A549 (cell line): ENCODE results near the gene EMX1. TPM values are rescaled to one million over a fixed set of nuclear protein-coding genes. Genes with fewer than 3 reads are reported as not detected.

Source experiments
- ATAC-seq, 2 experiments: fragments of 200-7000 bp in 1 of 2; fragments of >200 bp in 1 of 2; cut with Nextera tagmentation in 1 of 2; cut with Tn5 transposase in 1 of 2; 3 replicates each; pipeline versions ENCODE4 v1.8.0 to v1.9.1; 2018 to 2020; ENCODE audit warnings: mild to moderate bottlenecking in 1 of 2, moderate library complexity in 1 of 2
- CTCF ChIA-PET: fragments of 300-600 bp; sonication (Branson Sonifier 250); formaldehyde crosslinking; extraction: SDS; loops from one replicate; lab custom pipeline; 2021; ENCODE audit warnings: antibody characterized with exemption, inconsistent platforms; lab: Yijun Ruan, JAX
- POLR2A ChIA-PET: fragments of 350-600 bp; formaldehyde crosslinking; extraction: SDS; loops from one replicate; lab custom pipeline; 2021; ENCODE audit warnings: antibody characterized with exemption, inconsistent platforms; lab: Yijun Ruan, JAX
- DNase-seq, 2 experiments: peaks; one replicate each; pipeline versions ENCODE4 v3.0.0 to v3.0.0-alpha.2; 2011 to 2016; ENCODE audit warnings: low read depth in 1 of 2, low spot score in 1 of 2
- FAIRE-seq: peaks from 2 replicates; lab custom pipeline; 2011; peaks lifted over from hg19 to GRCh38; lab: Jason Lieb, UNC
- H3K27ac ChIP-seq, 2 experiments: fragments of >200 bp; sonication (Bioruptor Twin); formaldehyde crosslinking; 3 replicates each; pipeline ENCODE4 v1.5.1; 2016 to 2017
- H3K4me1 ChIP-seq: fragments of >200 bp; sonication (Bioruptor Twin); formaldehyde crosslinking; 3 replicates; pipeline ENCODE4 v1.6.1; 2016
- H3K4me2 ChIP-seq: fragments of >200 bp; sonication (Bioruptor Twin); formaldehyde crosslinking; 3 replicates; pipeline ENCODE4 v1.6.1; 2016
- H3K4me3 ChIP-seq: fragments of >200 bp; sonication (Bioruptor Twin); formaldehyde crosslinking; 3 replicates; pipeline ENCODE4 v1.5.1; 2016
- H3K9me3 ChIP-seq: fragments of >200 bp; sonication (Bioruptor Twin); formaldehyde crosslinking; 3 replicates; pipeline ENCODE4 v1.6.1; 2016
- CEBPB ChIP-seq, 2 experiments: fragments of >200 bp in 1 of 2; sonication (Bioruptor Twin) in 1 of 2; formaldehyde crosslinking in 1 of 2; IDR thresholded peaks; 2 replicates each; pipeline ENCODE4 v1.6.1; 2012 to 2016
- CHD4 ChIP-seq: fragments of 200-600 bp; sonication (generic); IDR thresholded peaks from 2 replicates; pipeline ENCODE4 v1.6.1; 2016; ENCODE audit warnings: antibody characterized with exemption, mild to moderate bottlenecking, borderline replicate concordance
- EHMT2 ChIP-seq: fragments of 200-600 bp; sonication (generic); IDR thresholded peaks from 2 replicates; pipeline ENCODE4 v1.6.1; 2016; ENCODE audit warnings: antibody characterized with exemption, low read depth, mild to moderate bottlenecking, moderate library complexity
- EP300 ChIP-seq, 2 experiments: fragments of >200 bp; sonication (Bioruptor Twin); formaldehyde crosslinking; IDR thresholded peaks; 2 replicates in 1 of 2; 3 replicates in 1 of 2; pipeline ENCODE4 v1.6.1; 2016 to 2017
- FOSB ChIP-seq: fragments of 250-450 bp; sonication (Bioruptor Pico); IDR thresholded peaks from 2 replicates; pipeline ENCODE4 v1.5.0; 2020; ENCODE audit warnings: mild to moderate bottlenecking, moderate library complexity
- FOSL2 ChIP-seq, 2 experiments: fragments of 450-650 bp in 1 of 2; fragments of >200 bp in 1 of 2; sonication (Bioruptor Twin) in 1 of 2; formaldehyde crosslinking; IDR thresholded peaks; 2 replicates each; pipeline versions ENCODE4 v1.5.0 to v1.6.1; 2016 to 2020; ENCODE audit warnings: mild to moderate bottlenecking in 1 of 2, moderate library complexity in 1 of 2
- HEYL ChIP-seq: fragments of 250-450 bp; sonication (Bioruptor Pico); IDR thresholded peaks from 2 replicates; pipeline ENCODE4 v1.8.0; 2021; ENCODE audit warnings: mild to moderate bottlenecking, moderate library complexity
- HOXA7 ChIP-seq: fragments of 250-450 bp; sonication (Bioruptor Pico); IDR thresholded peaks from 2 replicates; pipeline ENCODE4 v1.5.0; 2020; ENCODE audit warnings: mild to moderate bottlenecking, moderate library complexity
- HOXB13 ChIP-seq: fragments of 250-450 bp; sonication (Bioruptor Pico); IDR thresholded peaks from 2 replicates; pipeline ENCODE4 v1.5.0; 2020; ENCODE audit warnings: low read depth, mild to moderate bottlenecking, moderate library complexity
- HOXB5 ChIP-seq: fragments of 250-450 bp; sonication (Bioruptor Pico); IDR thresholded peaks from 2 replicates; pipeline ENCODE4 v1.5.0; 2020; ENCODE audit warnings: mild to moderate bottlenecking, moderate library complexity
- MAFK ChIP-seq: fragments of 450-650 bp; IDR thresholded peaks from 2 replicates; pipeline ENCODE4 v1.6.1; 2014; ENCODE audit not compliant: partially characterized antibody
- MAZ ChIP-seq: fragments of 150-350 bp; IDR thresholded peaks from 2 replicates; pipeline ENCODE4 v1.6.1; 2014; ENCODE audit warnings: antibody characterized with exemption, low read depth, low read length, borderline replicate concordance
- POLR2AphosphoS2 ChIP-seq: conservative IDR thresholded peaks from 2 replicates; pipeline ENCODE4 v1.6.1; 2012; ENCODE audit warnings: low read length, improper control_type of control experiment, inconsistent platforms
- RAD21 ChIP-seq, 2 experiments: fragments of >200 bp in 1 of 2; sonication (Bioruptor Twin) in 1 of 2; formaldehyde crosslinking in 1 of 2; IDR thresholded peaks in 1 of 2; conservative IDR thresholded peaks in 1 of 2; 2 replicates in 1 of 2; 3 replicates in 1 of 2; pipeline ENCODE4 v1.6.1; 2012 to 2018; ENCODE audit warnings: inconsistent platforms in 1 of 2
- RFX5 ChIP-seq: fragments of 450-650 bp; IDR thresholded peaks from 2 replicates; pipeline ENCODE4 v1.7.1; 2014; ENCODE audit warnings: antibody characterized with exemption, mild to moderate bottlenecking, moderate library complexity
- SREBF2 ChIP-seq: fragments of 450-650 bp; IDR thresholded peaks from 2 replicates; pipeline ENCODE4 v1.6.1; 2014; ENCODE audit warnings: mild to moderate bottlenecking, moderate library complexity
- WGBS: methylation state at CpG from one replicate; pipeline ENCODE4 v1.1.6; 2017; ENCODE audit errors: missing lambda C conversion rate; 5-methylcytosine and 5-hydroxymethylcytosine counted together
- polyA plus RNA-seq, 4 experiments: library from polyadenylated mRNA; depleted of rRNA in 3 of 4; stranded (reverse); fragments of >200 nt; fragmentation: RNase III in 1 of 4; extraction: RNeasy Plus Mini Kit Qiagen cat#74134 plus additional on column Dnase treatment in 1 of 4; gene quantifications; 2 replicates in 3 of 4; 3 replicates in 1 of 4; pipeline ENCODE4 v1.2.3, GENCODE V29; 2011 to 2017
- TF ChIP-seq, protein P1 (sequence below): fragments of 200-600 bp; sonication (generic); IDR thresholded peaks from 2 replicates; pipeline ENCODE4 v1.6.1; 2016; ENCODE audit warnings: antibody characterized with exemption, mild to moderate bottlenecking, moderate library complexity
- TF ChIP-seq, protein P2 (sequence below): IDR thresholded peaks from 2 replicates; pipeline ENCODE4 v1.6.1; 2012
- TF ChIP-seq, protein P3 (sequence below): IDR thresholded peaks from 2 replicates; pipeline ENCODE4 v1.6.1; 2012

Gene EMX1
- polyA plus RNA-seq, 2 of the 4 experiments (the other 2 are of a cell fraction), result 0.05 TPM; not detected in 1

DNA sequence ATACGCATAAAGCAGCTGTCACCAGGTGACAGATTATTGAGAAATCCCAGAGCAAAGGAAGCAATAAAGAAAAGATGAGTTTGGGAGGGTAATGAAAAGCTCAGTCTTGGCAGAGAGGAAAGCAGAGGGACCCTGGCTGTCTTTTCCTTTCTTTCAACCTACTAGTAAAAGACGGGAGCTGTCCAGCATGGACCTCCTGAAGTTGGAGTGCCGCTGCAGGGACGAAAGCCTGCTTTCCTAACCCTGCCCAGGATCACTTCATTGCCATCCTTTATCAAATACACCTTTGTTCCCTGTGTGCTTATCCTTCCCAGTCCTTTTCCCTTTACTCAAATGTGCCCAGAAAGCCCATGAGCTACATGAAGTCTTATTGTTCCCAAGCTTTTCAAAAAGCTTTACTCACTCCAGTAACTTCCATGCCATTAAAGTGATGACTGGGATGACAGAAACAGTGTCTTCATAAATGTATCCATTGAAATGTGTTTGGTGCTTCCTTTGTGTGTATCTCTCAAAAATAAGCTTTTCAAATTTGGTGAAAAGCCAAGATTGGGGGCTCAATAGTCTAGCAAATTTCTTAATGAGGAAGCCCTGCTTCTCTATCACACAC is 33.9 kb upstream of the EMX1 start:
- ChIA-PET CTCF (interaction anchor here (0.6 to 3.4 kb wide), 11 partner anchors 9 to 294 kb away, joined by 3 to 25 read pairs (median 4); no protein-coding TSS in a partner anchor), POLR2A (no interaction called here)
- H3K4me2 ChIP-seq, result no peak overlapping the region
- FAIRE-seq, result no peak
- H3K4me1 ChIP-seq, result peaks cover 12% of the 10 kb centered on the region
- WGBS, result 29% methylated on average over 4 of the region's 4 CpGs
- no peak overlapping the region for H3K27ac ChIP-seq
- no peak overlapping the region for H3K4me3 ChIP-seq
- peak; percentile 34 to 44 for DNase-seq
- TF ChIP-seq RAD21 (conservative IDR thresholded peaks at IDR 0.05 in 1 of 2, IDR thresholded peaks at IDR 0.05 in 1 of 2), result no peak
- no peak for TF ChIP-seq MAZ
- no peak for TF ChIP-seq HEYL (CRISPR knock-in tag)
- TF ChIP-seq HOXA7 (CRISPR knock-in tag), result no peak
- TF ChIP-seq, protein P1, sequence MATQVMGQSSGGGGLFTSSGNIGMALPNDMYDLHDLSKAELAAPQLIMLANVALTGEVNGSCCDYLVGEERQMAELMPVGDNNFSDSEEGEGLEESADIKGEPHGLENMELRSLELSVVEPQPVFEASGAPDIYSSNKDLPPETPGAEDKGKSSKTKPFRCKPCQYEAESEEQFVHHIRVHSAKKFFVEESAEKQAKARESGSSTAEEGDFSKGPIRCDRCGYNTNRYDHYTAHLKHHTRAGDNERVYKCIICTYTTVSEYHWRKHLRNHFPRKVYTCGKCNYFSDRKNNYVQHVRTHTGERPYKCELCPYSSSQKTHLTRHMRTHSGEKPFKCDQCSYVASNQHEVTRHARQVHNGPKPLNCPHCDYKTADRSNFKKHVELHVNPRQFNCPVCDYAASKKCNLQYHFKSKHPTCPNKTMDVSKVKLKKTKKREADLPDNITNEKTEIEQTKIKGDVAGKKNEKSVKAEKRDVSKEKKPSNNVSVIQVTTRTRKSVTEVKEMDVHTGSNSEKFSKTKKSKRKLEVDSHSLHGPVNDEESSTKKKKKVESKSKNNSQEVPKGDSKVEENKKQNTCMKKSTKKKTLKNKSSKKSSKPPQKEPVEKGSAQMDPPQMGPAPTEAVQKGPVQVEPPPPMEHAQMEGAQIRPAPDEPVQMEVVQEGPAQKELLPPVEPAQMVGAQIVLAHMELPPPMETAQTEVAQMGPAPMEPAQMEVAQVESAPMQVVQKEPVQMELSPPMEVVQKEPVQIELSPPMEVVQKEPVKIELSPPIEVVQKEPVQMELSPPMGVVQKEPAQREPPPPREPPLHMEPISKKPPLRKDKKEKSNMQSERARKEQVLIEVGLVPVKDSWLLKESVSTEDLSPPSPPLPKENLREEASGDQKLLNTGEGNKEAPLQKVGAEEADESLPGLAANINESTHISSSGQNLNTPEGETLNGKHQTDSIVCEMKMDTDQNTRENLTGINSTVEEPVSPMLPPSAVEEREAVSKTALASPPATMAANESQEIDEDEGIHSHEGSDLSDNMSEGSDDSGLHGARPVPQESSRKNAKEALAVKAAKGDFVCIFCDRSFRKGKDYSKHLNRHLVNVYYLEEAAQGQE, result peak; percentile 98
- TF ChIP-seq, protein P2, sequence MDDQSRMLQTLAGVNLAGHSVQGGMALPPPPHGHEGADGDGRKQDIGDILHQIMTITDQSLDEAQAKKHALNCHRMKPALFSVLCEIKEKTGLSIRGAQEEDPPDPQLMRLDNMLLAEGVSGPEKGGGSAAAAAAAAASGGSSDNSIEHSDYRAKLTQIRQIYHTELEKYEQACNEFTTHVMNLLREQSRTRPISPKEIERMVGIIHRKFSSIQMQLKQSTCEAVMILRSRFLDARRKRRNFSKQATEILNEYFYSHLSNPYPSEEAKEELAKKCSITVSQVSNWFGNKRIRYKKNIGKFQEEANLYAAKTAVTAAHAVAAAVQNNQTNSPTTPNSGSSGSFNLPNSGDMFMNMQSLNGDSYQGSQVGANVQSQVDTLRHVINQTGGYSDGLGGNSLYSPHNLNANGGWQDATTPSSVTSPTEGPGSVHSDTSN, result no peak
- TF ChIP-seq EP300 (IDR thresholded peaks at IDR 0.05), result no peak
- TF ChIP-seq FOSL2 (IDR thresholded peaks at IDR 0.05), result no peak
- no peak for TF ChIP-seq FOSL2 (CRISPR knock-in tag; IDR thresholded peaks at IDR 0.05)
- TF ChIP-seq CHD4, result no peak
- no peak for TF ChIP-seq HOXB13
- TF ChIP-seq EHMT2, result peak; percentile 97
- no peak for TF ChIP-seq MAFK
- no peak for TF ChIP-seq RFX5
- TF ChIP-seq, protein P3, sequence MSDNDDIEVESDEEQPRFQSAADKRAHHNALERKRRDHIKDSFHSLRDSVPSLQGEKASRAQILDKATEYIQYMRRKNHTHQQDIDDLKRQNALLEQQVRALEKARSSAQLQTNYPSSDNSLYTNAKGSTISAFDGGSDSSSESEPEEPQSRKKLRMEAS, result no peak
- TF ChIP-seq SREBF2, result no peak
- TF ChIP-seq POLR2AphosphoS2, result no peak
- 0 out of 2 replicates have a peak, but pooled peaks have one; percentile 35 for TF ChIP-seq HOXB5
- no peaks in the 10 kb centered on the region for H3K9me3 ChIP-seq
- no peak for ATAC-seq

DNA sequence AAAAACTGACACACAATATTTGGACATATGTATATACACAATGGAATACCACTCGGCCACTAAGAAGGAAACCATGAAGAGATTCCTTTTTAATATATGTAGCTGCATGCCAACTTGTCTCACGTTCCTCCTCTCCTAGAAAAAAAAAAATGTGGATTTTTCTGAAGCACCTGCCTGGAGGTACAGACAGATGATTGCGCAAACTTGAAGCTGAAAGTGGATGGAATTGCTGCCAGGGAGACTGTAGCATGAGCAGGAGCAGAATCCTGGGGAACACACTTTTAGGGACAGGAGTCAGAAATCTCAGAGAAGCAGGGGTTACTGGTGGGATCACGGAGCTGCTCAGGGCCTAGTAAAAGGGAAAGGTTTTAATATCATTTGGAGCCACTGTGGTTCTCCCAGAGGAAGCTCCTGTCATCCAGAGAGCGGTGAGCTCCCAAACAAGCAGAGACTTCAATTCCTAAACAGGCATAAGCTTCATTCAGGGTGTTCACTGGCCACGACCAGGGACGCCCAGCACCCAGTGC is 30.8 kb upstream of the EMX1 start:
- ATAC-seq (no peak), DNase-seq (no peak), FAIRE-seq (no peak)
- WGBS, result 59% methylated on average over 7 of the region's 7 CpGs
- Histone ChIP-seq H3K27ac (peak overlapping the region; percentile 92 to 96), H3K9me3 (no peaks in the 10 kb centered on the region), H3K4me2 (peak overlapping the region; percentile 97), H3K4me1 (peaks cover 22% of the 10 kb centered on the region), H3K4me3 (peak overlapping the region; percentile 77)
- ChIA-PET CTCF (interaction anchor here (0.5 to 13.9 kb wide), 33 partner anchors 8 to 1452 kb away, joined by 3 to 260 read pairs (median 7); partner anchors contain the start of gene EMX1), POLR2A (interaction anchor here (1.2 kb wide), 1 partner anchor 348 kb away, joined by 3 read pairs; the partner anchor contains the start of gene CCT7)
- TF ChIP-seq CEBPB (IDR thresholded peaks at IDR 0.05) (peak; percentile 83 to 96), FOSB (CRISPR knock-in tag) (no peak)
